HAP-1 (cell line): Measurements from ENCODE around the gene MAPK13.

ENCODE experiments used
- DNase-seq, 2 experiments: peaks; one replicate each; pipeline ENCODE4 v3.0.0-alpha.2; 2016 to 2020; ENCODE audit warnings: low spot score in 2 of 2
- H3K27me3 ChIP-seq: fragments of 250-450 bp; sonication (Bioruptor Pico); 2 replicates; pipeline ENCODE4 v1.5.1; 2020; ENCODE audit warnings: low read depth, mild to moderate bottlenecking, moderate library complexity
- H3K36me3 ChIP-seq: fragments of 250-450 bp; sonication (Bioruptor Pico); replicated peaks from 2 replicates; pipeline ENCODE4 v1.5.1; 2020; ENCODE audit warnings: mild to moderate bottlenecking
- H3K4me1 ChIP-seq: fragments of 250-450 bp; sonication (Bioruptor Pico); 2 replicates; pipeline ENCODE4 v1.5.1; 2020; ENCODE audit warnings: mild to moderate bottlenecking
- H3K4me3 ChIP-seq: fragments of 250-450 bp; sonication (Bioruptor Pico); 2 replicates; pipeline ENCODE4 v1.5.1; 2020; ENCODE audit warnings: mild to moderate bottlenecking, moderate library complexity
- H3K9me3 ChIP-seq: fragments of 250-450 bp; sonication (Bioruptor Pico); 2 replicates; pipeline ENCODE4 v1.5.1; 2020; ENCODE audit warnings: mild to moderate bottlenecking, moderate library complexity
- in situ Hi-C: fragments of 300-500 bp; cut with MboI; formaldehyde crosslinking; loops from 3 replicates; pipeline ENCODE4 v1.14.3; 2020; ENCODE audit warnings: low sequenced_read_pairs, inconsistent platforms, mixed read lengths

MAPK13 gene

DNA sequence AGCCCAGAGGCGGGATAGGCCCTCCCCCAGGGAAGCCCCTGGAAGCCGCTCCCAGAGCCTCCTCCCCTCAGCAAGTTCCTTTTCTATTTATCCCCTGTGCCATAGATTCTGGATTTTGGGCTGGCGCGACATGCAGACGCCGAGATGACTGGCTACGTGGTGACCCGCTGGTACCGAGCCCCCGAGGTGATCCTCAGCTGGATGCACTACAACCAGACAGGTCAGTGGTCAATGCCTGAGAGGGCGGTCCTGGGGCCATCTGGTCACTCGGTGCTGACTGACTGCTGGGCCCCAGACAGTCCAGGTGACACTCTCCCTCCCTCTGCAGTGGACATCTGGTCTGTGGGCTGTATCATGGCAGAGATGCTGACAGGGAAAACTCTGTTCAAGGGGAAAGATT, 6.2 kb downstream of the MAPK13 start:
- in situ Hi-C loops, result no loop called here
- no peaks in the 10 kb centered on the region for H3K36me3 ChIP-seq
- no peak overlapping the region for H3K4me3 ChIP-seq
- H3K9me3 ChIP-seq, result no peaks in the 10 kb centered on the region
- H3K27me3 ChIP-seq, result no peaks in the 10 kb centered on the region
- no peaks in the 10 kb centered on the region; the same call in 1 of the 2 replicates for H3K4me1 ChIP-seq
- DNase-seq, result no peak

DNA sequence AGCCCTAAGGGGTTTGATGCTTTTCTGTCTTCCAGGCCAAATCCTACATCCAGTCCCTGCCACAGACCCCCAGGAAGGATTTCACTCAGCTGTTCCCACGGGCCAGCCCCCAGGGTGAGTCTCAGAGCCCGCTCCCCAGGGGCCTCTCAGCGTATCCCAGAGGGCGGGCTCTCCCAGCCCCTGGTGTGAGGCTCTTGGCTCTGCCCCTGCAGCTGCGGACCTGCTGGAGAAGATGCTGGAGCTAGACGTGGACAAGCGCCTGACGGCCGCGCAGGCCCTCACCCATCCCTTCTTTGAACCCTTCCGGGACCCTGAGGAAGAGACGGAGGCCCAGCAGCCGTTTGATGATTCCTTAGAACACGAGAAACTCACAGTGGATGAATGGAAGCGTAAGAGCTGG, 8.4 kb downstream of the MAPK13 start:
- in situ Hi-C loops, result no loop called here
- Histone ChIP-seq H3K4me1 (no peaks in the 10 kb centered on the region; the same call in 1 of the 2 replicates), H3K36me3 (no peaks in the 10 kb centered on the region)

DNA sequence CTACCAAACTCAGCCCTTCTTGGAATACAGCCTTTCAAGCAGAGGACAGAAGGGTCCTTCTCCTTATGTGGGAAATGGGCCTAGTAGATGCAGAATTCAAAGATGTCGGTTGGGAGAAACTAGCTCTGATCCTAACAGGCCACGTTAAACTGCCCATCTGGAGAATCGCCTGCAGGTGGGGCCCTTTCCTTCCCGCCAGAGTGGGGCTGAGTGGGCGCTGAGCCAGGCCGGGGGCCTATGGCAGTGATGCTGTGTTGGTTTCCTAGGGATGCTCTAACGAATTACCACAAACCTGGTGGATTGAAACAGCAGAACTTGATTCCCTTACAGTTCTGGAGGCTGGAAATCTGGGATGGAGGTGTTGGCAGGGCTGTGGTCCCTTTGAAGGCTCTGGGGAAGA, 9.1 kb downstream of the MAPK13 start:
- H3K27me3 ChIP-seq, result no peaks in the 10 kb centered on the region
- H3K4me1 ChIP-seq, result no peaks in the 10 kb centered on the region; the same call in 1 of the 2 replicates
- H3K36me3 ChIP-seq, result no peaks in the 10 kb centered on the region
- peak; percentile 6 to 76 for DNase-seq
- H3K4me3 ChIP-seq, result no peak overlapping the region
- in situ Hi-C loops, result no loop called here
- H3K9me3 ChIP-seq, result no peaks in the 10 kb centered on the region

More for the DNA sequence above, 8.4 kb downstream of the MAPK13 start:
- Histone ChIP-seq H3K9me3 (no peaks in the 10 kb centered on the region), H3K4me3 (no peak overlapping the region), H3K27me3 (no peaks in the 10 kb centered on the region)
- DNase-seq, result no peak

DNA sequence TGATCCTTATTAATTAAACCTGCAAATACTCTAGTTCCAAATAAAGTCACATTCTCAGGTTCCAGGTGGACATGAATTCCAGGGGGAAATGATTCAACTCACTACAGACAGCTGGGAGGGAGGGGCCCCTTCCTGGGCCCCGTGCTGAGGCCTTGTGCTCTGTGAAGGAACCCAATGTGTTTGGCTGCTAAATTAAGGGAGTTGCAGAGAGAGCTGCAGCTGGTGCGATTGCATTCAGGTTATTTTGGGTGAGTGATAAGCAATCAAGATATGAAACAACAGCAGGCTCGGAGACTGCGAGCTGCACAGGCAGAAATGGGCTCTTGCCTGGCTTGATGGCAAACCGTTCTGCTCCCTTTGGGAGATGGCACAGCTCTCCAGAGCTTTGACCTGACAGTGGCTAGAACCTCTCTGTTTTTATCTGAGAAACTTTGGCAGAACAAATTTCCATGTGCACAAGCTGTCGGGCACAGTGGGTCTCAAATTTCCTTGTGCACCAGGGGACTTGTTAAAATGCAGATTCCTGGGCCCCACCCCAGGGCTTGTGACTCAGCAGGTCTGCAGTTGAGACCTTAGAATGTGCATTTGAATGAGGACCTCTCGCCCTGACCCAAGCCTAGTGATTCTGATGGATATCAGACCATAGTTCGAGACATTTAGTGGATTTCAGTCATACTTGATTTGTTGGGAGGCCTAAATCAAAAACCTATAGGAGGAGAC, 9.8 kb downstream of the MAPK13 start:
- no peak for DNase-seq
- no peaks in the 10 kb centered on the region for H3K9me3 ChIP-seq
- H3K4me1 ChIP-seq, result no peaks in the 10 kb centered on the region; the same call in 1 of the 2 replicates
- in situ Hi-C loops, result no loop called here
- H3K4me3 ChIP-seq, result no peak overlapping the region
- H3K27me3 ChIP-seq, result no peaks in the 10 kb centered on the region
- H3K36me3 ChIP-seq, result no peaks in the 10 kb centered on the region

DNA sequence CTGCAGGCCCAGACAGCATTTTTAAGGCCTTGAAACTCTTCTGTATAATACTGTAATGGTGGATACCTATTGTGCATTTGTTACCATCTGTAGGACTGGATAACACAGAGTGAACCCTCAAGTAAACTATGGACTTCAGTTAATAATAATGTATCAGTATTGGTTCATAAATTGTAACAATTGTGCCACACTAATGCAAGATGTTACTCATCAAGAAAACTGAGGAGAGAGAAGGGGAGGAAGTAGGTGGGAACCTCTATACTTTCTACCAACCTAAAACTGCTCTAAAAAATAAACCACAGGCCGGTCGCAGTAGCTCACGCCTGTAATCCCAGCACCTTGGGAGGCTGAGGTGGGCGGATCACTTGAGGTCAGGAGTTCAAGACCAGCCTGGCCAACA, 10.8 kb downstream of the MAPK13 start:
- no peaks in the 10 kb centered on the region for H3K9me3 ChIP-seq
- in situ Hi-C loops, result no loop called here
- H3K4me1 ChIP-seq, result no peaks in the 10 kb centered on the region; the same call in 1 of the 2 replicates
- no peak for DNase-seq
- H3K36me3 ChIP-seq, result no peaks in the 10 kb centered on the region
- H3K27me3 ChIP-seq, result no peaks in the 10 kb centered on the region
- no peak overlapping the region for H3K4me3 ChIP-seq

DNA sequence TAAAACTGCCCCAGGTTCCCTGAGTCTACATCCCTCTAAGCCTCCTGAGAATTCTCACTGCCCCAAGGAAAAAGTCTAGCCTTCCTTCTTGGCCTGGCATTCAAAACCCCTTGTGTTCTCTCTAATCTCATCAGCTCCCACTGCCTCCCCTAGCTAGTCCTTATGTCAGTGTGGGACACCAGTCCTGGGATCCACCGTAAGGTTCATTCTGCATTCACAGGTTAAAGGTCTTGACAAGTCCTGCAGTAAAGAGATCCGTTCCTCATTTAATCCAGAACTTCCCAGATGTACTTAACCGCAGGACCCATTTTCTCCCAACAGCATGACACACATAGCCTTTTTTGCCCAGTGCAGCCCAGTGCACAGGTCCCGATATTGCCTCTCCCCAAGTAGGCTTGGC, 11.6 kb downstream of the MAPK13 start:
- in situ Hi-C loops, result no loop called here
- Histone ChIP-seq H3K9me3 (no peaks in the 10 kb centered on the region), H3K27me3 (no peaks in the 10 kb centered on the region), H3K36me3 (no peaks in the 10 kb centered on the region), H3K4me1 (no peaks in the 10 kb centered on the region; the same call in 1 of the 2 replicates), H3K4me3 (no peak overlapping the region)
- no peak for DNase-seq

DNA sequence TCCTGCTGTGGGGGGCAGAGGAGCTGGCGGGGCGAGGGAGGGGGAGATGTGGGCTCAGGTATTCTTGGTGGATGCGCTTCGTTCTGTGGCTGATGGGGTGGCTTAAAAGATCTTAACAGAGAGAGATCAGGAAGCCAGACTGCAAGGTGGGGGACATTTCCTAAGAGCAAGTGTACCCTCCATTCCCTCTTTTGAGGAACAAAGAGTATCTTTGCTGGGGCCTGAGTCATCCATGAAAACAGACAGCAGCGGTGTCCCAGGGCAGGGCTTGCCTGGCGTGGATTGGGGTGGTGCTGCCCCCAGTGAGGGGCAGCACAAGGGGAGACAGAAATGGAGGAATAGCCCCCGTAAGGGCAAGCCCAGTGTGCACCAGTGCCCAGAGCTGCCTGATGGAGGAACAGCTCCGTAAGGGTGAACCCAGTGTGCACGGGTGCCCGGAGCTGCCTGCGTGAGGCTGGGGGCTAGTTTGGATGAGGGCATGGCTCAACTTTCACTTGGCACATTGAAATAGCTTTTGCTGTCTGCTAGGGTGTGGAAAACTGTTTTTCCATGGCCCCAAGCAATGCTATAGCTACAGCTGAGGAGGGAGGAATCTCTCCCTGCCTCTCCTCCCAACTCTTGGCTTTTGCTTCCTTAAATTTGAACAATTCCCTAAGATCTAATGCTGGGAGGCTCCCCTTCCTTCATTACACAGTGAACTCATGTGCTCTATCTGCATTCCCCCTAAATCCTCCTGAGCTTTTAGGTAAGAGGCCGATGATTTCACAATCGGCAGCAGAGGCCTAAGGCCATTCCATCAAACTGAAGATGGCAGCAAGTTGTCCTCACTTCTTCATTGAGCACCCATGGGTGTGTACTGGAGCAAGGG, 12.9 kb downstream of the MAPK13 start:
- Histone ChIP-seq H3K36me3 (no peaks in the 10 kb centered on the region), H3K4me1 (no peaks in the 10 kb centered on the region; the same call in 1 of the 2 replicates), H3K4me3 (no peak overlapping the region), H3K27me3 (no peaks in the 10 kb centered on the region), H3K9me3 (no peaks in the 10 kb centered on the region)
- DNase-seq, result no peak
- in situ Hi-C loops, result no loop called here

DNA sequence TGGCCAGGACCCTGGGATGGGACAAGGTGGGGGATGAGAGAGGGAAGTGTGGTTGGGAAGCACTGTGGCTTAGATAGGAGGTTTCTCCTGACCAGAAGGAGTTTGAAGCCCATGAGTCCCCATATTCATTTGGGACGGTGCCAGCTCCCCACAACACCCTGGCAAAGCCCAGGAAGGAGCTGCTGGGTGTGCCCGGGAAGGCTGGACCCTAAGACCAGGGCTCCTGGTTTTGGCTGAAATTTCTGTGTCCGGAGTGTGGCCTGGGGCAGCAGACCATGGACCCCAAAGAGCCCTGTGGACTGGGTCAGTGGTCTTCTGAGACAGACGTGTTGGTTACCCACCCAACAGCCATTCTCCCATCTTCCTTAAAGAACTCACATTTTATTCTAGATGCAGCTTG, 15.2 kb downstream of the MAPK13 start:
- Histone ChIP-seq H3K9me3 (no peaks in the 10 kb centered on the region), H3K4me3 (no peak overlapping the region), H3K36me3 (no peaks in the 10 kb centered on the region), H3K27me3 (no peaks in the 10 kb centered on the region), H3K4me1 (no peaks in the 10 kb centered on the region; the same call in 1 of the 2 replicates)
- DNase-seq, result no peak
- in situ Hi-C loops, result no loop called here

DNA sequence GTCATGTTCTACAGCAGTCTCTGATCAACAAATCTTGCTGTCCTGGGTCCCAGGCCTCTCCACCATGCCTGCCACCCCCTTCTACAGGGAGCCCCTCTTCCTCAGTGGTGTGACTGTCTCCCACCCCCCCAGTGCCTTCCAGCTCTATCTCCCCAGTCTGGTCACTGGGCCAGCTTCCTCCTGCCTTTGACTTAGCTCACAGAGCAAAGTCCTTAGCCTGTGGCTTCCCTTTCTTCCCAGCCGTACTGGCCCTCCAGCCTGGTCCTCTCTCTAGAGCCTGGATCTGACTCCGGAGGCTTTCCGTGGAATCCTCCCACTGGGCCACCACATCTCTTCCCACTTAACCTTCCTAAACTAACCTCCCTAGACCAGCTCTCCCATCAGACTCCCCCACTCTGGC, 17.0 kb downstream of the MAPK13 start:
- H3K27me3 ChIP-seq, result no peaks in the 10 kb centered on the region
- in situ Hi-C loops, result no loop called here
- no peak overlapping the region for H3K4me3 ChIP-seq
- H3K36me3 ChIP-seq, result no peaks in the 10 kb centered on the region
- no peaks in the 10 kb centered on the region for H3K4me1 ChIP-seq
- H3K9me3 ChIP-seq, result no peaks in the 10 kb centered on the region
- DNase-seq, result no peak

DNA sequence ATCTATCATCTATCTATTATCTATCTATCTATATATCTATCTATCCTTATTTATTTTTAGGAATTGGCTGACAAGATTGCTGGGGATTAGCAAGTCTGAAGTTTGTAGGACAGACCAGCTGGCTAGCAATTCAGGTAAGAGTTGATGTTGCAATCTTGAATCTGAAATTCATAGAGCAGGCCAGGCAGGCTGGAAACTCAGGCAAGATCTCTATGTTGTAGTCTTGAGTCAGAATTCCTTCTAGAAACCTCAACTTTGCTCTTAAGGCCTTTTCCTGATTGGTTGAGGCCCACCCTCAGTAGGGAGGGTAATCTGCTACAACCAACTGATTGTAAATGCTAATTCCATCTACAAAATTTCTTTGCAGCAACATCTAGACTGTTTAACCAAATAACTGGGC, 19.2 kb downstream of the MAPK13 start:
- in situ Hi-C loops, result no loop called here
- no peak for DNase-seq
- Histone ChIP-seq H3K9me3 (no peaks in the 10 kb centered on the region), H3K36me3 (no peaks in the 10 kb centered on the region), H3K27me3 (no peaks in the 10 kb centered on the region), H3K4me3 (no peak overlapping the region), H3K4me1 (no peaks in the 10 kb centered on the region)

DNA sequence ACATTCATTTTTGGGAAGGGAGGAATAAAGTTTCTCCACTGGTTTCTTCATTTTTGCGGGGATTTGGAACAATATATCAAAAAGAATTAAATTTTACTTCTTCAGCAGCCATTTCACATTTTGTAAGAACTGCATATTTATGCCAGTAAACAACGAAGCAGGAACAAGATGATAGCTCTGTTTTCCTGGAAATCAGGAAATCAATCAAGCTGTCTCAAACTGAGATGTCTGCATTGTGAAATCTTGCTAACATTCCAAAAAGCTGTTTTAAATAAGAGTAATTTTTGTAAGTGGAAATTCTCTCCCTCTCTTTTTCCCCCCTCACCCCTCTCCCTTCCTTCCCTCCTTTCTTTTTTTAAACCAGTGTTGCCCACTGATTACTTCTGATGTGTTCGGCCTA, 20.0 kb downstream of the MAPK13 start:
- in situ Hi-C loops, result no loop called here
- no peaks in the 10 kb centered on the region for H3K9me3 ChIP-seq
- H3K4me3 ChIP-seq, result no peak overlapping the region
- H3K4me1 ChIP-seq, result no peaks in the 10 kb centered on the region
- no peak for DNase-seq
- no peaks in the 10 kb centered on the region for H3K27me3 ChIP-seq
- H3K36me3 ChIP-seq, result no peaks in the 10 kb centered on the region

DNA sequence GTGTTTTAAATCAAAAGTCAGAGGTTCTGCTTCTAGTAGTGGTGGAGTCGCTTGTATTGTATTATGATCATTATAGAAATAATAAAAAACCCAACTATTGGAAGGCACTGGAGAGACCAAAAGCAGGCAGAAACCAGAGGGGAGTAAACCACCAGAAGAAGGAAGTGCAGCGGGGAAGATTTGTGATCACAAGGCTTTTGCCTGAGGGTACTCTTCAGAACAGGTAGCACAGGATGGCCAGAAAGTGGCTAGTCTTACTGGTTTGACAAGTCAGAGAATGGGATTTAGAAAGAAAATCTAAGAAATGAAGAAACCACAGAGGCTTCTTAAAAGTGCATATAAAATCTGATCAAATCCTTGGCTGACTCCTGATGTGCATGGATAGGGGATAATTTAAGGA, 24.0 kb downstream of the MAPK13 start:
- no peak overlapping the region for H3K4me3 ChIP-seq
- in situ Hi-C loops, result no loop called here
- DNase-seq, result no peak
- H3K4me1 ChIP-seq, result no peaks in the 10 kb centered on the region
- H3K36me3 ChIP-seq, result no peaks in the 10 kb centered on the region
- no peaks in the 10 kb centered on the region for H3K9me3 ChIP-seq
- H3K27me3 ChIP-seq, result no peaks in the 10 kb centered on the region

DNA sequence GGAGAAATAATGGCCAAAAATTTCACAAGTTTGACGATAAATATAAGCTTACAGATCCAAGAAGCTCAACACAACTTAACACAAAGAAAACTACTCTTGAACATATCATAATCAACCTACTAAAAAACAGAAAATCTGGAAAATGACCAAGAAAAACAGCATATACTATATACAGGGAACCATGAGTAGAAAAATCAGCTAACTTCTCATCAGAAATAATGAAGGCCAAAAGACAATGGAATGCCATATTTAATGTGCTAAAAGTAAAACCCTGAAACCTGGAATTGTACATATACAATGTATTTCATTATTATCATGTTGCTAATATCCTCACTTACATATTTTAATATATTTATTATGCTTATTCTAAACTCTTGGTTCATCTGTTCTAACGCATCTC, 25.3 kb downstream of the MAPK13 start:
- Histone ChIP-seq H3K4me3 (no peak overlapping the region), H3K27me3 (no peaks in the 10 kb centered on the region), H3K4me1 (no peaks in the 10 kb centered on the region), H3K9me3 (no peaks in the 10 kb centered on the region), H3K36me3 (no peaks in the 10 kb centered on the region)
- DNase-seq, result no peak
- in situ Hi-C loops, result no loop called here

DNA sequence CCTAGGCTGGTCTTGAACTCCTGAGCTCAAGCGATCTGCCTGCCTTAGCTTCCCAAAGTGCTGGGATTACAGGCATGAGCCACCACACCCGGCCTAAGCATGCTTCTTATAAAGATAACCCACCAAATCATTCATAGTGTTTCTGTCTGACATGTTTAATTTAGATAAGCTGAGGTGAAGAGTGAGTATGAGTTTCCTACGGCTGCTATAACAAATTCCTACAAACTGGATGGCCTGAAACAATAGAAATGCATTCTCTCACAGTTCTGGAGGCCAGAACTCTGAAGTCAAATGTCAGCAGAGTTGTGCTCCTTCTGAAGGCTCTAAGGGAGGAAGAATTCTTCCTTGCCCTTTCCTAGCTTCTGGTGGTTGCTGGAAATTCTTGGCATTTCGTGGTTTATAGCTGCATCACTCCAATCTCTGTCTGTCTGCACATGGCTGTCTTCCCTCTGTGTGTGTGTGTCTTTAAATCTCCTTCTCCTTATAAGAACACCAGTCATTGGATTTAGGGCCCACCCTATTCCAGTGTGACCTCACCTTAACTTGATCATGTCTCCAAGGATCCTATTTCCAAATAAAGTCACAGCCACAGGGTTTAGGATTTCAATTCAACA, 29.9 kb downstream of the MAPK13 start:
- no peak overlapping the region for H3K4me3 ChIP-seq
- H3K4me1 ChIP-seq, result no peaks in the 10 kb centered on the region
- H3K27me3 ChIP-seq, result no peaks in the 10 kb centered on the region
- no peaks in the 10 kb centered on the region for H3K36me3 ChIP-seq
- no peaks in the 10 kb centered on the region for H3K9me3 ChIP-seq
- no peak for DNase-seq
- in situ Hi-C loops, result no loop called here
